RWPE1 (cell line): ENCODE data around the gene LY6G6D.

ENCODE experiments used
- CTCF ChIA-PET: fragments of 350-600 bp; sonication (Branson Sonifier 250); formaldehyde crosslinking; extraction: SDS; loops from one replicate; lab custom pipeline; 2021; lab: Yijun Ruan, JAX
- POLR2A ChIA-PET: fragments of 400-600 bp; formaldehyde crosslinking; extraction: SDS; loops from one replicate; lab custom pipeline; 2020; ENCODE audit warnings: antibody characterized with exemption; ENCODE audit not compliant: low non-redundant PET; lab: Yijun Ruan, JAX
- DNase-seq: peaks from one replicate; pipeline ENCODE4 v3.0.0; 2012; ENCODE audit warnings: low spot score
- H3K27ac ChIP-seq: fragments of 450-650 bp; 2 replicates; pipeline ENCODE4 v1.5.1; 2017
- CTCF ChIP-seq: fragments of 450-650 bp; conservative IDR thresholded peaks from 2 replicates; pipeline ENCODE4 v1.5.1; 2017; ENCODE audit warnings: low read depth, mild to moderate bottlenecking

The LY6G6D gene

DNA sequence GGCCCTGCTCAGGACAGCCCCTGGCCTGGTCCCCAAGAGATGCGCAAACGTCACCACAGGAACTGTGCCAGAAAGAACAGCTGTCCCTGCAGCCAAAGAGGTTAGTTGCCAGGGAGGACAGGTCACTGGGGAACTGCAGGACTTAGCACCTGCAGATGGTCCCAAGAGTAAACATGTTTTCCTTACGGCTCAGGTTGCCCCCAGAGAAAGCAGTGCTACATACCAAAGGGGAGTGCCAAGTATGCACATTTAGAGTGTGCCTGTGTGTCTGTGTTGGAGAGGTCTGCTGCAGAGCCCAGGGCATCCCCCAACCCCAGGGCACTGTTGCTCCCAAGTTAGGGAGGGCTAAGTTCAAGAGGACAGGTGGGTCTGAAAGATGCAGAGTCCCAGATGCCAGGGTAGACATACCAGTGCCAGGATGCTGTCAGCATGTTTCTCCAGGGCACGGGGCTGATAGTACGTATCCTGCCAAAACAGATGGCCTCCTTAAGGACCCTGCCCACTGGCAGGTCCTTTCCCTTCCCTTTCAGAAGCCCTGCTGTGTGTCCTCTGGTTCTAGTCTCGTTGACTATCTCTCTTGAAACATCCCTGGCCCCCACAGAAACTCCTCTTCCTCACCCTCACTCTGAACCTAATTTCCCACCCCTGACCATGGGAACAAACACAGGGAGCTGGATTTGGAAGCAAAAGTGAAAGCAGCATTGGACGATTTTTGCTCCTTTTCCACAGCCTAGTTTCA, 13.3 kb upstream of the LY6G6D start:
- ChIA-PET CTCF (interaction anchor here (0.7 to 1.4 kb wide), 2 partner anchors 9 to 106 kb away, joined by 4 read pairs; no protein-coding TSS in a partner anchor), POLR2A (interaction anchor here (0.6 kb wide), 1 partner anchor 129 kb away, joined by 4 read pairs; no protein-coding TSS in a partner anchor)
- TF ChIP-seq CTCF: no peak
- DNase-seq: no peak
- H3K27ac ChIP-seq: peak overlapping the region; percentile 93

DNA sequence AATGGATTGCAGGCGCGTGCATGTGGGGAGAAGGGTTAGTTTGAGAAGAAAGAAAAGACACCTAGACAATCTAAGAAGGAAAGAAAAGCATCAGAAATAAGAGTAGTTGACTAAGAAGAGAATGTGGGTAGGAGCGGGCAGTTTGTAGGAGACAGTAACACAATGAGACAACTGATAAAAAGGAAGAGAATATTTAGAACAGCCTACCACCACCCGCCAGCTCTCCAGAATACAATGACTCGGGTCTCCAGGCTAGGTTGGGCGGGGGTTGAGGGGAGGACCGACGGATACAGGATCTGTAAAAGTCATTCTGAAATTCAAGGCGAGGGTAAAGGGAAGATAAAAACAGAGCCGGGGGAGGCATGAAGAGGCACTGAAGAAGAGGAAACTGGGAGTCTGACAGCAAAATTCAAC, 12.7 kb upstream of the LY6G6D start:
- no peak for DNase-seq
- CTCF ChIA-PET: interaction anchor here (0.7 to 1.4 kb wide), 2 partner anchors 10 to 105 kb away, joined by 4 read pairs; no protein-coding TSS in a partner anchor
- TF ChIP-seq CTCF: no peak
- H3K27ac ChIP-seq: peak overlapping the region; percentile 93
- POLR2A ChIA-PET: interaction anchor here (0.6 kb wide), 1 partner anchor 128 kb away, joined by 4 read pairs; no protein-coding TSS in a partner anchor

GRCh38 chr6:31702819-31703716, 12.1 kb upstream of the LY6G6D start, which contains the start of gene ABHD16A:
Gene ABHD16A (minus strand): TSS chr6:31703324. CDS start chr6:31703281, 43 bp downstream.
- POLR2A ChIA-PET: interaction anchor here (0.6 to 0.8 kb wide), 2 partner anchors 50 to 128 kb away, joined by 3 to 4 read pairs; no protein-coding TSS in a partner anchor
- CTCF ChIA-PET: interaction anchor here (1.4 kb wide), 1 partner anchor 10 kb away, joined by 4 read pairs; no protein-coding TSS in a partner anchor
- H3K27ac ChIP-seq: peak within 1 kb of the TSS; percentile 93
- peak; percentile 99 for DNase-seq
- no peak for TF ChIP-seq CTCF

- no peak for DNase-seq
- no peak overlapping the region for H3K27ac ChIP-seq
- CTCF ChIA-PET: interaction anchor here (1.0 kb wide), 1 partner anchor 24 kb away, joined by 3 read pairs; no protein-coding TSS in a partner anchor
- POLR2A ChIA-PET: no interaction called here
- no peak for TF ChIP-seq CTCF
These were observed 9.2 kb upstream of the LY6G6D start for GRCh38 chr6:31705931-31706330.

DNA sequence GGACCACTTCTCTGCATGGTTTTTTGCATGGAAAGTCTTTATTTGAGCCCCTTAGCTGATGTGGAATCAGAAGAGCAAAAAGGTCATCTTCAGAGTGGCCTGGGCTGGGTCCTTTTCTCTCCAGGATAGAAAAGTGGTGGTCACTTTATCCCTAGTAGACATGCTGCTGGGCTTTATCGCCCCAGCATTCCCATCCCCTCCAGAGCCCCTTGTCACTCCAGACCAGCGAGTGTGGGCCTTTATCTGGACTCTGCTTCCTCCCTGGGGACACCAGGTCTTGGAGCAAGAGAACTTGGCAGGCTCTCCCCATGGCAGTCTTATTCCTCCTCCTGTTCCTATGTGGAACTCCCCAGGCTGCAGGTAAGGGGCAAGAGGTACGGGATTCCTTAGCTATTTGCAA, 8.5 kb upstream of the LY6G6D start, which contains the start of gene LY6G6F:
Gene LY6G6F, plus strand, starts transcription at position 268 of the 400 bp plus-strand sequence. Its CDS starts 41 bp downstream, at position 309.
- H3K27ac ChIP-seq: no peak within 1 kb of the TSS
- ChIA-PET CTCF (interaction anchor here (1.0 kb wide), 1 partner anchor 23 kb away, joined by 3 read pairs; no protein-coding TSS in a partner anchor), POLR2A (no interaction called here)
- TF ChIP-seq CTCF: no peak
- no peak for DNase-seq
